Measurements from ENCODE around the gene EFNA2.
A peak's percentile ranks its signal among the peaks of the same experiment; 100 is the strongest.
"Not testable (repeated sequence)": the region's sequence is repeated elsewhere in the genome, so short reads cannot be mapped to it uniquely, and the experiment has no call there.

The EFNA2 gene

DNA sequence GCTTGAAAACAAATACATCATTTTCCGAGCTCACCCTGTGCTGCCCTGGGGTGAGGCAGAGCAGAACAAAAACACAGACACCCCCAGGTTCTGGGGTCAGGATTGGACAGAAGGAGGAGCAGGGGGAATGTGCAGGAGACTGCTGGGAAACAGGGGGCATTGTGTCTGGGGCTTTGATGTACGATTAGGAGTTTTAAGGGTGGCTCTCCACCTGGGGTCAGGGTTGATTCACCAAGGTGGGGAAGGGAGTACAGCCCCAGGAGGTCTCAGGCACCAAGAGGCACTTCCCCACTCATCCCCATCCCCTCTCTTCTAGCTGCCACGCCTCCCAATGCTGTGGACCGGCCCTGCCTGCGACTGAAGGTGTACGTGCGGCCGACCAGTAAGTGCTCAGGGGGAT, 12.6 kb downstream of the EFNA2 start:
- DNase-seq (ENCODE audit: low read depth), result no peak

DNA sequence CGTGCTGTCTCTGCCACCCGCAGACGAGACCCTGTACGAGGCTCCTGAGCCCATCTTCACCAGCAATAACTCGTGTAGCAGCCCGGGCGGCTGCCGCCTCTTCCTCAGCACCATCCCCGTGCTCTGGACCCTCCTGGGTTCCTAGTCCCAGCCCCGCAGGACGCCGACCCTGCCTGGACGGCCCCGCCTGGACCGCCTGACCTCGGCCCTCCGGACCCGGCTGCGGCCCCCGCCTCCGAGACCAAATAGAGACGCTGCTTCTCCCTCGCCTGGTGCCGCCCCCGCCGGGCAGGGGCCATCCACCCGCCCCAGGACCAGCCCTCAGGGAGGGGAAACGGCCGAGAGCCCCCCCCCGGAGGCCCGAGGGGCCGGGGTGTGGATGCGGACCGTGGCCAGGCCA, 14.1 kb downstream of the EFNA2 start:
- DNase-seq (ENCODE audit: low read depth), result no peak

DNA sequence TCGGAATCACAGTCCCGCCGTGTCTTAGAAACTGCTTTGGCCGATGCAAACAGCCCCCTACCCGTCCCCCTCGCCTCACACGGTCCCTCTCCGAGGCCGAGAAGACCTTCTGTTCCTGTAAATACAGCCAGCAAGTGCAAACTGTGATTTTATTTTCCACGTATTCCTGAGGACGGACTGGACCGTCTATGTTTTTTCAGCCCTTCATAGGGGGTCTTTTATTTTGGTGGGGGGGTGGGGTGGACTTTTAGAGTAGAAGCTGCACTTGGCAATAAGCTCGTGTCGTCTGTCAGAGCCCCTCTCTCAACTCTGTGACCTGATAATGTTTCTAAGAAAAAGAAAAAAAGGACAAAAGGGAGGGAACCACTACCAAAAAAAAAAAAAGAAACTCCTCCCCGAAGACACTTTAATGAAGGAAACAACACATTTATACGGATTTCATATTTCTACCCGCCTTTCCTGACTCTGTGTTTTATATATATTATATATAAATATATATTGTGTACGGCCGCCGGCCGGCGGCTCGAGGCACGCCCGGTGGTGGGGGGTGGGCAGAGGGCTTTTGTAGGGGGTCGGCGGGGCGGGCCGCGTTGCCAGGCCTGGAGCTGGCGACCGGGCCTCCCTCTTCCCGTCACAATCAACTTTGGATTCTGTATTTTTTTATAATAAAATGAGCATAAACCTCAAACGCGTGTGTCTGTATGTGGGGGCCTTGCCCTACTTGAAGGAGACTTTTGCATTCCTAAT, 15.2 kb downstream of the EFNA2 start:
- DNase-seq (ENCODE audit: low read depth), result no peak

DNA sequence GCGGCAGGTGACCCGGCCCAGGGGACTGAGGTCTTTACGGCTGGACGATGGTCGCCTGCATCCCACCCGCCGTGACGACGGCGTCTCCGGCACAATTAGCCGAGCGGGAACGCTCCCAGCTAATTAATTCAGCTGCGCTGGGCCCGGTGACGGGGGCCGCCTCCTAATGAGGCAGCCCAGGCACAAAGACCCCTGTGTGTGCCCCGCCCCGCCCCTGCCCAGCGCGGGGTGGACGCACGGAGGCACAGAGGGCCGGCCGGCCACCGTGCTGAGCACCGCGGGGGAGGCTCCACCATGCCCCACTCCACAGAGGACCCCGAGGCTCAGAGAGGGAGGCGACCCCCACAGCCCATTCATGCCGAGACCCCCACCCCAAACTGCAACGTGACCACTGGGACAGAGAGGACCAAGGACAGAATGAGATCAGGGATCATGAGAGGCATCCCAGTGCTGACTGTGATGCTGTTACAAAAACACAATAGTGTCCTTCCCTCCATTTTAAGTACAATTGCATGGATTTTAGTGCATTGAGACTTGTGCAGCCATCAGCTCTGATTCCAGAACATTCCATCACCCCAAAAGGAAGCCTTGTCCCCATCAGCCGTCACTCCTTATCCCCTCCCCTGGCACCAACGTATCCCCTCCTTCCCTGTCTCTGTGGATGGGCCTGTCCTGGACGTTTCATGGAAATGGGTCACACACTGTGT, 17.0 kb downstream of the EFNA2 start:
- DNase-seq (ENCODE audit: low read depth), result no peak

DNA sequence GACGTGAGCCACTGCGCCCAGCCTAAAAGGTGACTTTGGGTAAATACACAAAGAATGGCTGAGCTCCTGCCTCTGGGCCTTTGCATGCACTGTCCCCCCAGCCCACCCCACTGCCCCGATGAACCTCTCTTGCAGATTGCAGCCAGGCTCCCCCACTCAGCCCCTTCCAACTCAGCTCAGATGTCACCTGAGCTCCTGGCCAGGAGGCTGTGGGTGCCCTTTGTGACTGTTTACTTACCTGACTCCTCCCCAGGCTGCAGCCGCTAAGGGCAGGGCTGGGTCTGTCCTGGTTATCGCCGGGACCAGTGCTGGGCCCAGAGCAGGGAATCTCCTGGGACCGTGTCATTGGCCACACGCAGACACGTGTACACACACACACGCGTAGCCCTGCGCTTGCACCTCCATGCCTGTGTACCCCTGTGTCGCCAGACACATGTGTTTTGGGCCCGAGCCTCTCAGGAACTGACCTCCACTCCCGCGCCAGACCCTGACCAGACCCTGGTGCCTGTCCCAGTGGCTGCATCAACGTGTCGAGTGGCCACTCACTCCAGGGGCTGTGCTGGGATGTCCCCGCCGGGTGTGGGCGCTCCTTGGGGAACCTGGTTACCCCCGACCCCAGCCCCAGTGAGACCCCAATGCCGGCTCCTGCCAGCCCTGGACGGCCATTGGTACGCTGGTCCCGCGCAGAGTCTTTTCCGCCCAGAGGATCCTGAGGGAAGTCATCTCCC, 18.7 kb downstream of the EFNA2 start:
- no peak for DNase-seq (ENCODE audit: low read depth)

DNA sequence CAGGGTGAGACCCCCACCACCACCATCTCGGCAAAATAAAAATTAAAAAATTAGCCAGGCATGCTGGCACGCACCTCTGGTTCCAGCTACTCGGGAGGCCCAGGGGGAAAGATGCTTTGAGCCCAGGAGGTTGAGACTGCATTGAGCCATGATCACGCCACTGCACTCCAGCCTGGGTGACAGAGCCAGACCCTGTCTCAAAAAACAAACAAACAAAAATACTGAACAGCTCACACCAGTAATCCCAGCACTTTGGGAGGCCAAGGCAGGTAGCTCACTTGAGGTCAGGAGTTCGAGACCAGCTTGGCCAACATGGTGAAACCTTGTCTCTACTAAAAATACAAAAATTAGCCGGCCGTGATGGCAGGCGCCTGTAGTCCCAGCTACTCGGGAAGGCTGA, 19.7 kb downstream of the EFNA2 start:
- not testable (repeated sequence) for DNase-seq (ENCODE audit: low read depth)

DNA sequence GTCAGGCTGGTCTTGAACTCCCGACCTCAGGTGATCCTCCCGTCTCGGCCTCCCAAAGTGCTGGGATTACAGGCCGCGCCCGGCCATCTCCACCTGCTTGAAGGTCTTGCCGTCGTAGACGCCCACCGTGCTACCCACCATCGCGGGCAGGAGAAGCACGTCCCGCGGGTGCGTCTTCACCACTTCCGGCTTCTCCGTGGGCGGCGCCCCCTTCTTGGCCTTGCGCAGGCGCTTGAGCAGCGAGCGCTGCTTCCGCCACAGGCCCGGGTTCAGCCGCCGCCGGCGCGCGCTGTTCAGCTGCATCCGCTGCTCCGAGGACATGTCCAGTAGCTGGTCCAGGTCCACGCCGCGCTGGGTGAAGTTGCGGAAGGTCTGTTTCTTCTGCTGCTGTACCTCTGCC, 21.6 kb downstream of the EFNA2 start:
- DNase-seq (ENCODE audit: low read depth), result no peak

DNA sequence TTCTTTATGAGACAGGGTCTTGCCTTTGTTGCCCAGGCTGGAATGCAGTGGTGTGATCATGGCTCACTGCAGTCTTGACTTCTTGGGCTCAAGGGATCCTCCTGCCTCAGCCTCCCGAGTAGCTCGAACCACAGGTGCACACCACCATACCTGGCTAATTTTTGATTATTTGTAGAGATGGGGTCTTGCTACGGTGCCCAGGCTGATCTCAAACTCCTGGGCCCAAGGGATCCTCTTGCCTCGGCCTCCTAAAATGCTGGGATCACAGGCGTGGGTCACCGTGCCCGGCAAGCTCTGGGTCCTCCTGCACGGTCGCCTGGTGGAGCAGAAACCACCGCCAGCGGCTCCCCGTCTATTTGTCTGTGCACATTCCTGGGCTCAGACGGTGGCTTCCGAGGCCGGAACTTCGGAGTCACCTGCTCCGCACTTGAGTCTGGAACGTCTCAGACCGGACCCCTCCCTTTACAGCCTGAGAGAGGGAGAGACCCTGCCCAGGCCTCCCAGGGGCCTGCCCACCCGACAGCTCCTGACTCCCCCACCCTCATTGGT, 22.2 kb downstream of the EFNA2 start:
- no peak for DNase-seq (ENCODE audit: low read depth)

DNA sequence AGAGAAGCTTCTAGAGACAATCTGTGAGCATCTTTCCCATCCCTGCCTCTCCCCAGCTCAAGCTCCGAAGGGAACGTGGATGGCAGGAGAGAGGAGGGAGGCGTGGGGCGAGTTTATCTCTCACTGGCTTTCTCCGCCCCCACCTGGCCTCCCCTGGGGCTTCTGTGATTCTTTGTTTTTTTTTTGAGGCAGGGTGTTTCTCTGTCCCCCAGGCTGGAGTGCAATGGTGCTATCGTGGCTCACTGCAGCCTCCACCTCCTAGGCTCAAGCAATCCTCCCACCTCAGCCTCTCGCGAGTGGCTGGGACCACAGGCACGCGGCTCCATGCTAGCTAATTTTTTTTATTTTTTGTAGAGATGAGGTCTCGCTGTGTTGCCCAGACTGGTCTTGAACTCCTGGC, 23.0 kb downstream of the EFNA2 start:
- DNase-seq (ENCODE audit: low read depth), result no peak

DNA sequence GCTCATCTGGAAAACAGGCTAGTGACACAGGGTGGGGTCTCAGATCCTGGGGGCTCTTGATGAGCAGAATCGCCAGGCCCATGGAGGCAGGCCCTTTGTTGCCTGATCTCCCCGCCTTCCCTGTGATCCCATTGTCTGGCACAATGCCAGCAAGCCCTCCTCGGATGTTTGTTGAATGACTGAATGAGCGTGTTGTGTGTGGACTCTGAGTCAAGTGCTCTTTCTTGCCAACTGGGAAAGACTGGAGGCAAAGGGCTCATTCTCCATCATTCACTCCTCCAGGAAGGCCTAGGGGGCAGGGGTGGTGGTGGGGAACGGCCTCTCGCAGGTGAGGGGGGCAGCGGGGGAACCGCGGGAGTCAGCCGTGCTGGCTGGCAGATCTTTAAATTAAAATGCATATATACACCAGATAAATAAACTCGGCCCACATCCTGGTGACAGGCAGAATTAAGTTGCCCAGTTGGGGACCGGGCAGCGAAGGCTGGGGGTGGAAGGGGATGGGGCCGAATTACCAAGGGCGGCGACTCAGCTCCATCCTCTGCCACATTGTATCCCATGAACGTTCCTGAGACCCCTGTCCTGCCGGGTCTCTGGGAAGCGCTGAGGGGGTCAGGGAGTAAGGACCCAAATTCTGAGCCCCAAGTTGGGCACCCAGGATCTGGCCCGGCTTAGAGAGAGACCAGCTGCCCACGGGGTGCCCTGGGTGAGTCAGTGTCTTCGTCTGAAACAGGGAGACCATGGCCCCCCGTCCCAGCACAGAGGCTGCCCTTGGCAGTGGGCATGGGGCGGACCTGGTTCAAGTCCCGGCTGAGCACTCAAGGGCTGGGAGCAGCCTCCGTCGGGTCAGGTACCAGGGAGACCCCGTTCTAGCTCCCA, 24.5 kb downstream of the EFNA2 start:
- DNase-seq (ENCODE audit: low read depth), result no peak

DNA sequence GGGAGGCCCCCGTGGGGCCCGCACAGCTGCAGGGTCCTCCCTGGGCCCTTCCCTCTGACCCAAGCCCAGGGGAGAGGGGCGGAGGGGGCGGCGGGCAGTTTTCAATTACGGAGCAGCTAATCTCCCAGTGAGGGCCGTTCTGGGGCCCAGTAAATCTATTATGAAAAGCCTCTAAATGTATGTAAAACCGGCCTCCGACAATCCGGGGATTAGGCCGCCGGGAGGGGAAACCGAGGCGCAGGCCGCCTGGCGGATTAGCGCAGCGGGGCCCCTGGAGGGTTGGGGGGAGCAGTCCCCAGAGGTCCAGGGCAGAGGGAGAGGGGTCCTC, 25.1 kb downstream of the EFNA2 start:
- DNase-seq (ENCODE audit: low read depth), result no peak

DNA sequence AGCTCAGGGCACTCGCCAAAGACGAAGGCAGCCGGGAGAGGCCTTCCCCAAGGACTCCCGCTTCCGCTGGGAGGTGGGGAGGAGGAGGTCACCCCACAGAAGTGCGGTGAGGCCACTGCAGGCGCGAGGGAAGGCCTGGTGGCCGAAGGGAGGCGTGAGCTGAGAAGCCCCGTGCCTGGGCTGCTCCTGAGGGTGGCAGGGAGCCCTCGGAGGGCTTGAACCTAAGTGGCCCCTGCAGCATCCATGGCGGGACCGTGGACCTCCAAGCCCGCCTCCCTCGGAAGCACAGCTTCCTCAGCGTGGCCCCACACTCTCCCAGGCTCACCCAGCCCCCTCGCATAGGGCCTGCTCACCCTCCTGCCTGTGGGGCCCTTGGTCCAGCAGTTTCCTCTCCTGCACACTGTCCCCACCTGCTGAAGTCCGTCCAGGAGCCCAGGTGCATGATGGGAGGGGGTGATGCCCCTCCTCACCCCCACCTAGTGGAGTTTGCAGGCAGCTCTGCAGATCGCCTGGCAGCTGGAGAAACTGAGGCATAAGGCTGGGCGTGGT, 25.9 kb downstream of the EFNA2 start:
- DNase-seq (ENCODE audit: low read depth), result no peak

DNA sequence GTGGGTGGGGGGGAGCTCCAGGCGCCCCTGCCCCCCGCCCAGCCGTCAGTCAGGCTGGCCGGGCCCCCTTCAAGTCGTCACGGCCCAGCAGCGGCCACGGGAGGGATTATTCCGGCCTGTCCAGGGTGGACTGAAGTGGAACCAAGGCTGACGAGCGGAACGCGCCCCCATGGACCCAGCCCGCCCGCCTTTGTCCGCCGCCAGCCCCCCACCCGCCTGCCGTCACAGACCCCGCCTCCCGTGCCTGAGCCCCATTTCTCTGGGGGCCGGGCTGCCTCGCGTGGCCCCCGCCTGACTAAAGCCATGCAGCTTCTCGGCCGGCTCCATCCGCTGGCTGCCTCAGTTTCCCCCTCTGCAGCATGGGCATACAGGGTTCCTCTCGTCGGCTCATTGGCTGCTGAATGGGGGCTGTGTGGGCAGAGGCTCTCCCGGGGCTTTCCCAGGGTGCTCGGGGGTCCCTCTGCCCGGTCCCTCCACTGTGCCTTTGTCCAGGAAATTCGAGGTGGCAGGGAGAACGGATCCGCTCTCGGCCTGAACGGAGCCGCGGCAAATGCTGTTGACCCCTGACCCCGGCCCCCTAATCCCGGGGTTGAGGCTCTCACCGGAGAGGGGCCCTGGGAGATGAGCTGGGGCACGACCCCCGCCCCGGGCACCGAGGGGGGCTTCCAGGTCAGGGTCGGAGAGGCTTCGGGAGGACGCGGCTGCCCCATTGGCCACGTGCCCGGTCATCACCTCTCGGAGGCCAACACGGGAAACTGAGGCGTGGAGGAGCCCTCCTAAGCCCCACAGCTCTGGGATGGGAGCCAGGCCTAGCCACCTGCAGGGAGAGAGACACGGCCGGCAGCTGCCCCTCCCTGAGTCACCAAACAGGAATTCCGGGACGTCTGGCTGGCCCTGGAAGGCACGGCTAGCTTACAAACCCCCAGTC, 27.4 kb downstream of the EFNA2 start:
- peak; percentile 63 for DNase-seq (ENCODE audit: low read depth)

DNA sequence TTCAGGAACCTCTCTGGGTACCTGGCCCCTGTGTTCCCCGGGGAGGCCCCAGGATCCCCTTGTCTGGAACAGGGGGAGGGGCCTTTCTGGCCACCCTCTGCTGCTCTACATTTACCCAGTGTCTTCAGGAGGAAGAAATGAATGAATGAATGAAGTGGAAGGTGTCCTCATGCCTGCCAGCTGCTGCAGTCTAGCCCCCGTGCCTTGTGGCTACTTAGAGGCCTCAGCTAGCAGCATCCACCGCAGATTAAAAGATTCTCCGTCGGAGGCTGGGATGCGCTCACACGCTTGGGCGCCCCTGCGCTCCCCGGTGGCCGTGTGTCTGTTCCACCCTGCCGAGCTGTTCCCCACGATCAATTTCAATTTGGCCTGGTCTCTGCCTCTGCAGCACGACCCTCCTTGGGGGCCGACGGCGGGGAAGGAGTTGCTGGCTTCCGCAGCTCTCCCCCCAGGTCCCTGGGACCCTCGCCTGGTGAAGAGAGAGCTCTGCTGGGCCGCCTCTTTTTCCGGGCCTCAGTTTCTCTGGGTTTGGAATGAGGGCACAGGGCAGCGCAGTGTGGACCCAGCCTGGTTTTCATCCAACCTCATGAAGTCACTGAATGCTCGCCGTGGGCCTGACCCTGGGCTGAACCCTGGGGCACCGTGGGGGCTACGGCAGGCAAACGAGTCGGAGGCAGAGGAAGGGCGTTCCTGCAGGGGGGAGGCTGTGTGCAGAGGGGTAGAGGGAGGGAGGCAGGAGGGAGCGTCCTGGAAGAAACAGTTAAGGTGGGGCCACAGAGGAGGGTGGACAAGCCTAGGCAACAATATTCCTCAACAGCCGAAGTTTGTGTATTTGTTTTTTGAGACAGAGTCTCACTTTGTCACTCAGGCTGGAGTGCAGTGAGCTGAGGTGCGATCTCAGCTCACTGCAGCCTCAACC, 28.3 kb downstream of the EFNA2 start:
- DNase-seq (ENCODE audit: low read depth), result no peak

DNA sequence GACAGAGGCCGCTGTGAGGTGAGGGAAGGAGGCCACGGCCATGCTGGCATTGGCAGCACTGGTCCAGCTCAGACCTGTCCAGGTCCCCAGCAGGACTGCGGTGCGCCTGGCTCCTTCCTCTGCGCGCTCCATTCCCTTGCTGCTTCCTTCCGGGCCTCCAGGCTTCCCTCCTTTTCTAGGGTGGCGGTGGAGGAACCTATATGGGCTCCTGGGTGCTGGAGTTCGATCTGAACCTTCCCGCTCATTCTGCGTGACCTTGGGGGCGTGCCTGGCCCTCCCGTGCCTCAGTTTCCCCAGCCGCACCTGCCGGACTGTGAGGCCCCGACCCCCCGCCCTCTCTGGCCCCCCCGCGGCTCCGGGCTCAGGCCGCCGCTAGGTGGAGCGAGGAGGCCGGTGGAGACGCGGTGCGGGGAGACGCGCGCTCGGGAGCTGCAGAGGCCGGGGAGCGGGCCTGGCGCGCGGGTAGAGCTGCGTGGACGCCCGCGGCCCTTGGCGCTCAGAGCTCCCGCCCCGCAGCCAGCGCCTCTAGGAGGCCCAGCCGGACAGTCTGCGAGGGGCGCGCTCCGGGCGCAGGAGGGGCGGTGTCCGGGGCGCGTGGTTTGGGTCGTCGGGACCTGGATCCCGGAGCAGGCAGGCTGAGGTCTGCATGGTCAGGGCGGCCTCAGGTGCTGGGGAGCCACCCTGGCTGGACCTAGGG, 29.9 kb downstream of the EFNA2 start:
- peak; percentile 52 for DNase-seq (ENCODE audit: low read depth)

DNA sequence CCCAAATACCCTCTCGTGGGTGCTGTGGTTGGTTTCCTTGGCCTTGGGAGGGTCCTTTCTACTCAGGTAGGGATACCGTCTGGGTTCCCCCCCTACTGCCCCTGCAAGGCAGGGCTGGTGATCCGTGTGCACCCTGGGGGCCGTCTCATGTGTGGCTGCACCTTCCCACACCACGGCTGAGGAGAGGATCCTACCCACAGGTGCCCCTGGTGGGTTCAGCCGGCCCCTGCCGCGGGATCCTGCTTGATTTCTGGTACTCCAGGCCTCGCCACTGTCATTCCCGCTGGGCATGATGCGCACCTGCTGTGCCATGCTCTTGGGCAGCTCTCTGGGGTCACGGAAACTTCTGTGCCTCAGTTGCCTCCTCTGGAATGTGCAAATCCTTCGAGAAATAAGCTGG, 30.8 kb downstream of the EFNA2 start:
- no peak for DNase-seq (ENCODE audit: low read depth)

DNA sequence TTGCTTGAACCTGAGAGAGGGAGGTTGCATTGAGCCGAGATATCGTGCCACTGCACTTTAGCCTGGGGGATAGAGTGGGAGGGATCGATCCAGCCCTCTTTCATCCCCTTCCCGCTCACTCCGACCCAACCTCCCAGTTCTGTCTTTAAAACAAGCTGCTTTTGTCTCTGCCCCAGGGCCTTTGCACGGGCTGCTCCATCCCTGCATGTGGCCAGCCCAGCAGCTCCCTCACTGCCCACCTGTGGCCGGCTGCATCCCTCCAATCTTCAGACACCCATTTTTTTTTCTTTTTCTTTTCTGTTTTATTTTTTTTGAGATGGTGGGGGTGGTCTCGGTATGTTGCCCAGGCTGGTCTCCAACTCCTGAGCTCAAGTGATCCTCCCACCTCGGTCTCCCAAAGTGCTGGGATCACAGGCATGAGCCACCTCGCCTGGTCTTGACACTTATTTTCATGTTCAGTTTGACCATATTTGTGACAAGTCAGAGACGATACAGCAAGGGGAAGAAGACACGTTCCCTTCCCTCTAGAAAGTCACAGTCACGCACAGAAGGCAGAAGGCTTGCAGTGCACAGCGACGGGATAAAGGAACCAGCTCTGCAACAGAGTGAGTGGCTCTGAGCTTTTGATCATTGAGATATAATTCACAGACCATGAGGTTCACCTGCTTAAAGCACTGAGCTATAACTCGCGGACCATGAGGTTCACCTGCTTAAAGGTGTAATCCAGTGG, 31.8 kb downstream of the EFNA2 start:
- no peak for DNase-seq (ENCODE audit: low read depth)
